Measurements from ENCODE around the gene DLGAP1.

DNA sequence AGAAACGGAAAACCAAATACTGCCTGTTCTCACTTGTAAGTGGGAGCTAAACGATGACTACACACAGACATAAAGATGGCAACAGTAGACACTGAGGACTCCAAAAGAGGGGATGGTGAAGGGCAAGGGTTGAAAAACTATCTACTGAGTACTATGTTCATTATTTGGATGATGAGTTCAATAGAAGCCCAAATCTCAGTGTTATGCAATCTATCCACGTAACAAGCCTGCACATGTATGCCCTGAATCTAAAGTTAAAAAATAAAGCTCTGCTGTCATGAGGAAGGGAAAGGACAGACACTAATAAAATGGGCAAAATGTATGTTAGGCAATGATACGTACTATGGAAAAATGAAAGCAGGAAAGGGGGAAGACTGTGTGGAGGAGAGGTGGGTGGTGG, 629.1 kb downstream of the DLGAP1 start:
- TF ChIP-seq POLR2A (IDR thresholded peaks at IDR 0.05), result no peak
- TF ChIP-seq POLR2AphosphoS5 (IDR thresholded peaks at IDR 0.05), result no peak
- TF ChIP-seq, protein P1, sequence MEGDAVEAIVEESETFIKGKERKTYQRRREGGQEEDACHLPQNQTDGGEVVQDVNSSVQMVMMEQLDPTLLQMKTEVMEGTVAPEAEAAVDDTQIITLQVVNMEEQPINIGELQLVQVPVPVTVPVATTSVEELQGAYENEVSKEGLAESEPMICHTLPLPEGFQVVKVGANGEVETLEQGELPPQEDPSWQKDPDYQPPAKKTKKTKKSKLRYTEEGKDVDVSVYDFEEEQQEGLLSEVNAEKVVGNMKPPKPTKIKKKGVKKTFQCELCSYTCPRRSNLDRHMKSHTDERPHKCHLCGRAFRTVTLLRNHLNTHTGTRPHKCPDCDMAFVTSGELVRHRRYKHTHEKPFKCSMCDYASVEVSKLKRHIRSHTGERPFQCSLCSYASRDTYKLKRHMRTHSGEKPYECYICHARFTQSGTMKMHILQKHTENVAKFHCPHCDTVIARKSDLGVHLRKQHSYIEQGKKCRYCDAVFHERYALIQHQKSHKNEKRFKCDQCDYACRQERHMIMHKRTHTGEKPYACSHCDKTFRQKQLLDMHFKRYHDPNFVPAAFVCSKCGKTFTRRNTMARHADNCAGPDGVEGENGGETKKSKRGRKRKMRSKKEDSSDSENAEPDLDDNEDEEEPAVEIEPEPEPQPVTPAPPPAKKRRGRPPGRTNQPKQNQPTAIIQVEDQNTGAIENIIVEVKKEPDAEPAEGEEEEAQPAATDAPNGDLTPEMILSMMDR (IDR thresholded peaks at IDR 0.05), result no peak
- TF ChIP-seq EP300 (IDR thresholded peaks at IDR 0.05), result no peak

Data from gastroesophageal sphincter (tissue), 3 donors.